ENCODE data around the gene HAL.
A peak's percentile ranks its signal among the peaks of the same experiment; 100 is the strongest.

HAL gene, protein sequence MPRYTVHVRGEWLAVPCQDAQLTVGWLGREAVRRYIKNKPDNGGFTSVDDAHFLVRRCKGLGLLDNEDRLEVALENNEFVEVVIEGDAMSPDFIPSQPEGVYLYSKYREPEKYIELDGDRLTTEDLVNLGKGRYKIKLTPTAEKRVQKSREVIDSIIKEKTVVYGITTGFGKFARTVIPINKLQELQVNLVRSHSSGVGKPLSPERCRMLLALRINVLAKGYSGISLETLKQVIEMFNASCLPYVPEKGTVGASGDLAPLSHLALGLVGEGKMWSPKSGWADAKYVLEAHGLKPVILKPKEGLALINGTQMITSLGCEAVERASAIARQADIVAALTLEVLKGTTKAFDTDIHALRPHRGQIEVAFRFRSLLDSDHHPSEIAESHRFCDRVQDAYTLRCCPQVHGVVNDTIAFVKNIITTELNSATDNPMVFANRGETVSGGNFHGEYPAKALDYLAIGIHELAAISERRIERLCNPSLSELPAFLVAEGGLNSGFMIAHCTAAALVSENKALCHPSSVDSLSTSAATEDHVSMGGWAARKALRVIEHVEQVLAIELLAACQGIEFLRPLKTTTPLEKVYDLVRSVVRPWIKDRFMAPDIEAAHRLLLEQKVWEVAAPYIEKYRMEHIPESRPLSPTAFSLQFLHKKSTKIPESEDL

GRCh38 chr12:95996034-95996658, at the start of gene HAL:
Gene HAL, minus strand, starts transcription at chr12:95996344. Its CDS starts 434 bp downstream, at chr12:95995910.
- no peak for DNase-seq

GRCh38 chr12:96045566-96045965, 49.4 kb upstream of the HAL start:
- DNase-seq: no peak

GRCh38 chr12:96044943-96045290, 48.8 kb upstream of the HAL start:
- DNase-seq: no peak

DNA sequence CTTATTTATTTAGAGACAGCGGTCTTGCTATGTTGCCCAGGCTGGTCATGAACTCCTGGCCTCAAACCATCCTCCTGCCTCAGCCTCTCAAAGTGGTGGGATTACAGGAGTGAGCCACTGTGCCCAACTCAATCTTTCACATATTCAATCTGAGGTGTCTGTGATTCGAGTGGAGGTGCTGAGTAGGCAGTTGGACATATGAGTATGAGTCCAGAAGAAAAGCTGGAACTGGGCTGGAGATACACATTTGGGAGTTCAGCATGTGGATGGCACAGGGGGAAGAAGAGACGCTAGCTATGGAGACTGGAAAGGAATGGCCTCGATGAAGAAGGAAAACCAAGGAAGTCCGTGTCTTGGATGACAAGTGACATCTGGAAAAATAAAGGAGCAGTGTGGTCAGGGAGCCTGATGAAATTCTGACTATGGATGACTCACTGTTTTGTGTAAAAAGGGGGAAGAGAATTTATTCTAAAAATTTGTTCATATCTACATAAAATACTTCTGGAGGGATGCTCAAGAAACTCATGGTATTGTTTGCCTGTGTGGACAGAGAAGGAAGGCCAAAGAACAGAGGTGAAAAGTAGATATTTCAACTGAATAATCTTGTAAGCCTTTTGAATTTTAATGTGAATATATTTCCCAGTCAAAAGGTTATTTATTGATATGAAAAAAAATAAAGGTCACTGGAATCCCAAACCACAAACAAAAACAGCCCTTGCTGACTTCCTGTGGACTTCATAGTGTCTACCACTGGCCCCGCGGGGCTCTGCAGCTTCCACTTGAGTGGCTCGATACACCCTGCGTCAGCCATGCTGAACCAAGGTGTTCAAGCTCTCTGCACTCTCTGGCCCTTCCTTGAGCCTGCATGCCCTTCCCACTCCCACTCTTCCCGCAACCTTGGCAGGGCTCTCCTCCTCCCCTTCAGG, 48.1 kb upstream of the HAL start:
- no peak for DNase-seq

DNA sequence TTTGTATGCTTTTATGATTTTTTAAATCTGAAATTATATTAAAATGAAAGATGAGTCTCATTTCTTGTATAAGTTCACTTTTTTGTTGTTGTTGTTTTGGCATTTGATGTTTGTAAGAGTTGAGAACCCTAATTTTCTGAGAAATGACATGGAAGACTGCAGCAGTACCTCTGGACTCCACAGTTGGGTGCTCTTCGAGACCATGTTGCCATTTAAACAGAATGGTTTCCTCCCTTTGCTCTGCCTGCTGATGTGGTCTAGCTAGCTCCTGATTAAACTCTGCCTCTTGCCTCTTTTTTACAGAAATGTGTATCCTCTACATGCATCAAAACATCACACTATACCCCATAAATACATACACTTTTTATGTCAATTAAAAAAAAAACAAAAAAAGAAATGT, 45.0 kb upstream of the HAL start:
- no peak for DNase-seq

DNA sequence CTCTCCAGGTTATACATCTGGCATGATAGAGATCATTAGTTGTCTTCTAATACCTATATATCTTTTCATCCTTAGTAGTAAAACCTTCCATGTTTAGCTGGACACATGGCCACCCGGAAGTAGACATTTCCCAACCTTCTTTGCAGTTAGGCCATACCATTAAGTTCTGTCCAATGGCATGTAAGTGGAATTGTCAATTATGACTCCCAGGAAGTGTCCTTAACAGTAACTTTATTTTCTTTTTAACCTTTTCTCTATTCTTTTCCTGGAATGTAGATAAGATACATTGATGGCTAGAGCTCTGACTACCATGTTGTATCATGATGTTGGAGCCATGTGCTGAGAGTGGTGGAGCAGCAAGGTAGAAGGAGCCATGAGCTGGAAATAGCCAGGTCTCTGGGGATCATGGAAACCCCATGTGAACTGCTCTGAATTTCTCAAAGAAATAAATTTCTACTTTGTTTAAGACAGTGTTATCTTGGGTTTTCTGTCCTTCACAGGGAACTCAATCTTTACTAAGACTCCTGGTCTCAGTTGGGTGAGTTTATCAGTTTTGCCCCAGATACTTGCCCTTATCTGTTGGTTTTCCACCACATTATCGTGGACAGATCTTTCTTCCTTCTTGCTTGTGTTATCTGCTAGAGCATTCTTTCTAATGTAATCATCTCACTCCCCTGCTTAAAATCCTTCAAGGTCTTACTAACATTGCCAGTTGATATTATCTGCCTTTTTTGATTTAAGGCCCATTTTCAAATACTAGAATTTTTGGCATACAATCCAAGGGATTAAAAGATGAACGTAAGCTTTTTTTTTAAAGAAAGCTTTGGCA, 44.4 kb upstream of the HAL start:
- no peak for DNase-seq

DNA sequence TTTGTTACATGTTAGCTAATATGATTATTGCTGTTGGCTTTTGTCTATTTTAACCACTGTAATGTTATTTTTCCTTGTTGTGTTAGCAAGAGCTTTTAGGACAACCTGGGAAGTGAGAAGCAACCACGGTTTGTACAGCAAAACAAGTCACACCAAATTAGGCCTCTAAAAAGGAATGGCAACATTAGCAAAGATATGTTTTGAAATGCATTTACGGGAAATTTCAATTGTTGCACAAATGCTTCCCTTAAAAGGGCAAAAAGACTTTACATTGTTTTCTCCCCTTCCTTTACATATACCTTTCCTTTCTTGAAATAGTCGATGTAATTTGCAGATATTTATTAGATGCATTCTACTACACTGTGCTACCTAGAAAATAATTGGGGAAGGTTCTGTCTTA, 43.4 kb upstream of the HAL start:
- DNase-seq: no peak

- no peak for DNase-seq
Measured at GRCh38 chr12:96036765-96037455, 40.8 kb upstream of the HAL start.

DNA sequence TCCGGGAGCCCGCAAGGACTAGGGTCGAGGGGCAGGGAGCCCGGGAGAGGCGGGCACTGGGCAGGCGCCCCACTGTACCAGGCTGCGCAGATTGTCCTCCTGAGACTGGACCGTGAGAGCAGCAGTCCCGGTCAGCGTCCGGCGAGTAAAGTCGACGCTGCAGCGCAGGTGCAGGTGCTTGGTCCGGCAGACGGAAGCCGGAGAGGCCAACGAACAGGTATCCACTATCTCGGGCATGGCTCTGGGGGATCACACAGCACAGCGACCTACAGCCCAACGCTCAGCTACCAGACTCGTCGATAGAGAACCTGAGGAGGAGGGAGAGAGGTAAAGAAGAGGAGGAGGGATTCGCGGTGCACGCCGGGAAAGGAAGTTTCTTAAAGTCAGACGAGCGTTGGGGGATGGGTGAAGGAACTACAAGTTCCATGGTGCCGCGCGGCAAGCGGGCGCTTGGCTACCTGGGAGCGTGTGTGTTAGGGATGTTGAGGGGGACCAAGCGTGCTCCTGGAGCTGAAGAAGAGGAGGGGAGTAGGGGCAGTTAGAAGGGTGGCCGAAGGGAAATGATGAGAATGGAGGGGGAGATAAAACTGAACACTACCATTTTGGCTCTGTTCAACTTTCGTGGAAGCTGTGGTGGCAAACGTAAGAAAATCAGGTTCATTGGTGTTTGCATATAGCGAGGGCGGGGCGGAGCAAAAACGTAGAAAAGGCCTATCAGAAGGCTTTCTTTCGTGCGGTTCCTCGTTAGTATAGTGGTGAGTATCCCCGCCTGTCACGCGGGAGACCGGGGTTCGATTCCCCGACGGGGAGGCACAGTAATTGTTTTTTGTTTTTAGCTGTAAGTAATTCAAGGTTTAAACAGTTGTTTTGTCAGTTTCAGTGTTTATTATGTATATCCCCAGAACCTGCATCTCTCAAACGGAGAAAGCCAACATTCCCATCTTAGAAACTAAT, 39.4 kb upstream of the HAL start, which contains the start of gene LTA4H:
Gene LTA4H, minus strand, starts transcription at position 305 of the 954 bp plus-strand sequence. Its CDS starts 68 bp downstream, at position 237.
- DNase-seq: peak; percentile 77 to 99 (median 95)

- DNase-seq: peak in 25 of 56 donors; percentile 6 to 68 (median 39)
Measured at GRCh38 chr12:96034621-96035282, 38.6 kb upstream of the HAL start.

- no peak for DNase-seq
Measured at GRCh38 chr12:96033549-96034389, 37.6 kb upstream of the HAL start.

DNA sequence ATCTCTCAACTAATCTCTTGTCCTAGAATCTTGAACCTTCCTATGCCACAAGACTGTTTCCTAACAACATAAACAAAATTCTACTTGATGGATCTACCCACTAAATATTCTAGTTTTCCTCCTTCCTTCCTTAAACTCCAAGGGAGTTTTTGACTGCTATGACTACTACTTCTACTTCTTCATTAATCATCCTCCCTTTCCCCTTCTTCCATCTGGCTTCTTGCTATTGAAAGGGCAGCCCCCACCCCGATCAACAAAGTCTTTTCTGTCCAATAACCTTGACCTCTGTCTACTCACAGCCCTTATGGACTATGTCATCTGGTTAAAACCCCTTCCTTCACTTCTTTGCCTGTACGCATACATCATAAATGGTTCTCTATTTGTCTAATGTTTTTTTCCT, 33.7 kb upstream of the HAL start:
- no peak for DNase-seq

- DNase-seq: no peak
Measured at GRCh38 chr12:96028538-96028937, 32.4 kb upstream of the HAL start.

- DNase-seq: no peak
Measured at GRCh38 chr12:96026331-96026730, 30.2 kb upstream of the HAL start.

GRCh38 chr12:96025518-96025917, 29.4 kb upstream of the HAL start:
- no peak for DNase-seq

DNA sequence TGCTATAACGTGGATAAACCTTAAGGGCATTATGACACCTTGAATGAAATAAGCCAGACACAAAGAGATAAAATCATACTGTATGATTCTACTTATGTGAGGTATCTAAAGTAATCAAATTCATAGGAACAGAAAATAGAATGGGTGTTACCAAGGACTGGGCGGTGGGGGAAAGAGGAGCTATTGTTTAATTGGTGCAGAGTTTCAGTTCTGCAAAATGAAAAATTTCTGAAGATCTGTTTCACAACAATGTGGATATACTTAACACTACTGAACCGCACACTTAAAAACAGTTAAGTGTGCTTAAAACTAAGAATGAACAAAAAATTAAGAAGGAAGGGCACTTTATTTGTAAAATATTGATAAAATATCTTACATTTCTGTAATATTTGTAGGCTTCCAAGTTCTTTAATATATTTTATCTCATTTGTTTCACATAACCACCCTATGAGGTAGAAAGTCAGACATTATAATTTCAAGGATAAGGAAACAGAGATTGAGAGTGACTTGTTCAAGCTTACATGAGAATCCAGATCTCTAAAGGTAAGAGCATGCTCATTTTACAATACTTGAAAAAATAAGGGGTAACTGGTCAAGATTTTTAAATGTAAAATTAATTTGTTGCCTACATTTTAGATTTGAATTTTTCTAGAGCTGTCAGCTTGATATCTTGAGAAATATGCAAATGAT, 24.3 kb upstream of the HAL start:
- no peak for DNase-seq

Measured in amygdala (tissue), 56 donors.